Right forelimb (tissue), 1 donor: Measurements from ENCODE around the gene SCOC.
"Not testable (repeated sequence)": the region's sequence is repeated elsewhere in the genome, so short reads cannot be mapped to it uniquely, and the experiment has no call there.

ENCODE experiments used
- DNase-seq: peaks from one replicate; pipeline ENCODE4 v3.0.0-alpha.2; 2018

Gene SCOC

DNA sequence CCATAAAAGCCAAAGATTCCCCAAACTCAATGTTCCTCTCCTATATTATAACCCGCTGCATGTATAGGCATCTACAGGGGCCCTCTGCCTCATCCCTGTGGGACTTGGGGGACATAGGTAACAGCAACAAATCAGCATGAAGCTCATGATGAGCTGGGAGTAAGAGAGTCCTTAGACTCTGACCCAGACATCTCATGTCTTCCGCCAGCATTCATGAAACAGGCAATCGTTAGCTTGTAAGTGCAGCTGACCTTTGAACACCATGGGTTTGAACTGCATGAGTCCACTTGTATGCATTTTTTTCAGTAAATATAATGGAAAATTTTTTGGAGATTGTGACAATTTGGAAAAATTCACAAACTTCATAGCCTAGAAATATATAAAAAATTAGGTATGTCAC, 10.4 kb upstream of the SCOC start:
- DNase-seq, result no peak

DNA sequence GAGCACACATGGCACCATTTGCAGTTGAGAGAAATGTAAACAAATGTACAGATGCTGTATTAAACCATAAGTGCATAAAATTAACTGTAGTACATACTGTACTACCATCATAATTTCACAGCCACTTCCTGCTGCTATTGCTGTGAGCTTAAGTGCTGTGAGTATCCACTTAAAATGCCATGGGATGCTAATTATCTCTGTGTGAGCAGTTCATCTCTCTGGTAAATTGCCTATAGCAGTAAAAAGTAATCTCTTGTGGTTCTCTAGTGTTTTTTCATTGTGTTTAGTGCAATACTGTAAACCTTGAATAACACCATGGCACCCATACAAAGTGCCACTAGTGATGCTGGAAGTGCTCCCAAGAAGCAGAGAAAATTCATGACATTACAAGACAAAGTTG, 9.9 kb upstream of the SCOC start:
- DNase-seq, result no peak

DNA sequence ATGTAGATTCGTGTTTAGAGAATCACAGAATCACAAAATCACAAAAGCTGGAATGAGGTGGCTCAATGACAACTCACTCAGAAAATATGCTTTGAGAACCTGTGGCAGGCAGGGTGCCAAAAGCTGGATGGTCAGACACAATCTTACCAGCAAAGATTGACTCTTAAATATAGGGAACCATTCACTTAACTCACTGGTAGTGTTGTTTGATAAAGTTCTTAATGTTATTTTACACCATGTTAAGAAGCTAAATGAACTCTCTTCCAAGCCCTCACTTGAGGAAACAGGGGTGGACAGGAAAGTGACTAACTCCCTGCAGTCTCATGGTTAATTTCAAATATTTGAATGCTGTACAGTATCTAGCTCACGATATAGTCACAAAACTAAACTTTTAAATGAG, 5.7 kb upstream of the SCOC start:
- no peak for DNase-seq

GRCh38 chr4:140368686-140369085, 4.8 kb upstream of the SCOC start:
- no peak for DNase-seq

DNA sequence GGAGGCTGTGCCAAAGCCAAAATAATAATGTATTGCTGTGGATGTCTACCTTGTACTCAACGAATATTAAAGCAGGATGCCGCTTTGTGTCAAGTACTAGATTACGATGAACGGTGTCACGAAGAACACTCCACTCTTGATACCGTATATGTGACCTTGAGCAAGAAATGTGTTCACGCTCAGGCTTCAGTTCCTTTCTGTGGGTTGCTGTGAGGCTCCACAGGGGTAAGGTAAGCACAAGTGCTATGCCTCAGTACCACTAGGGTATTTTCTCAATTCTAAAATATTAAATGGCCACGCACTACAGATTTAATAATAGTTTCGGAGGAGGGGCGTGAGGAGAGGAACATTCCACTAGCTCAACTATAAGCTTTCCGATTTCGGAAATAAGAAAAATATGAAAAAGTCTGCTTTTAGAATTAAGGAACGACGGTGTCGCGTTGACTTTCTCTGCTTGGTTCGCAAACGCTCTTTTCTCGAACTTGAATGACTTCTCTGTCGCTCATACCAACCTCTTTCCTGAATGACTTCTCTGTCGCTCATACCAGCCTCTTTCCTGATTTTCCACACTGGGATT, 607 bp upstream of the SCOC start:
- peak; percentile 45 for DNase-seq

GRCh38 chr4:140374130-140374477, 658 bp downstream of the SCOC start:
- DNase-seq, result no peak

DNA sequence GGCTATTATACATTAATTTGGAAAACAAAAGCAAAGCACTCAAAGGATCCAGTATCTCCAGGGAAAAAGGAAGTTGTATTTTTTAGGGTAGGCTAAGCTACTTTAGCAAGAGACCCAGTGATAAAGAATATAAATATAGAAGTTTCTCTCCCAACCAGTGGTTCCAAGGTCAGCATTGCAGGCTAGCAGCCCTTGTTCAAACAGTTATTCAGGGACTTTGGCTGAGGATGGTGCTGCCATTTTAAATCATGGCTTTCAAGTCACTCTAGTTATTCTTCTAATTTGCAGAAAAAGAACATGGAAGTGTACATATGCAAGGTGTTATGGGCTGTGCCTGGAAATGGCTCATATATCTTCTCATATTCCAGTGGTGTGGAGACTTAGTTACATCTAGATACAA, 9.3 kb downstream of the SCOC start:
- no peak for DNase-seq

- DNase-seq, result no peak
These were observed 14.6 kb downstream of the SCOC start for GRCh38 chr4:140388015-140388414.

DNA sequence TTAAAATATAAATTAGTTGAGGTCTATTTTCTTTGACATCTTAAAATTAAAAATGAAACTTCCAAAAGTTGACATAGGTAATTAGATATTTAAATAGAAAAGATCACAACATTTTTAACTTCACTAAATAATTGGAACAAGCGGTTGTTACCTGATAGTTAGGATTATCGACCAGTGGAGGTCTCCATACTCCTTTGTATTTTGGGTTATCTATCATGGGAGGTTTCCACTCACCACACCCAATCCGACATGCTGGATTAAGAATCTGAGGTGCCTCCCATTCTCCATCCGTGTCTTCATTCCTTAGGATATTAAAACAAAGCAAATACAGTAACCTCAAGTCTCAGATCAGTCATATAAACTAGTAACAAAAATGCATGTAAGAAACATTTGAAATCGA, 22.2 kb downstream of the SCOC start:
- no peak for DNase-seq

- DNase-seq, result no peak
These were observed 26.7 kb downstream of the SCOC start for GRCh38 chr4:140400111-140400510.

DNA sequence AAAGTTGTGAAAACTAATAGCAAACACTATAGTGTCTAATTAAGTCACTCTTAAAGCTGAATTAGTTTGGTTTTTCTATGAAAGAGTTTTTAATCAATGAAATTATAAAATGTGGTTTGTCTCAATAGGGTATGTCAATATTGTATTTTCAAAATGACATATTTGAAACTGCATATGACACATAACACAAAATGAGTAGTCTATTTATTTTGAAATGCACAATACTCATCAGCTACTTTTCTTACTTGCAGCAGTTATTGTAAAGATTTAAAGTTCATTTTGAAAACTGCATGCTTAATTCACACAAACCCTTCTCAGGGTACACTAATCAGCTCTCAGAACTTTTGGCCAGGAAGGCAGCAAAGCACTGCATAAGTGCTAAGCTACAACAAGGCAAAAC, 32.8 kb downstream of the SCOC start:
- DNase-seq, result no peak

GRCh38 chr4:140408974-140409373, 35.5 kb downstream of the SCOC start:
- no peak for DNase-seq

DNA sequence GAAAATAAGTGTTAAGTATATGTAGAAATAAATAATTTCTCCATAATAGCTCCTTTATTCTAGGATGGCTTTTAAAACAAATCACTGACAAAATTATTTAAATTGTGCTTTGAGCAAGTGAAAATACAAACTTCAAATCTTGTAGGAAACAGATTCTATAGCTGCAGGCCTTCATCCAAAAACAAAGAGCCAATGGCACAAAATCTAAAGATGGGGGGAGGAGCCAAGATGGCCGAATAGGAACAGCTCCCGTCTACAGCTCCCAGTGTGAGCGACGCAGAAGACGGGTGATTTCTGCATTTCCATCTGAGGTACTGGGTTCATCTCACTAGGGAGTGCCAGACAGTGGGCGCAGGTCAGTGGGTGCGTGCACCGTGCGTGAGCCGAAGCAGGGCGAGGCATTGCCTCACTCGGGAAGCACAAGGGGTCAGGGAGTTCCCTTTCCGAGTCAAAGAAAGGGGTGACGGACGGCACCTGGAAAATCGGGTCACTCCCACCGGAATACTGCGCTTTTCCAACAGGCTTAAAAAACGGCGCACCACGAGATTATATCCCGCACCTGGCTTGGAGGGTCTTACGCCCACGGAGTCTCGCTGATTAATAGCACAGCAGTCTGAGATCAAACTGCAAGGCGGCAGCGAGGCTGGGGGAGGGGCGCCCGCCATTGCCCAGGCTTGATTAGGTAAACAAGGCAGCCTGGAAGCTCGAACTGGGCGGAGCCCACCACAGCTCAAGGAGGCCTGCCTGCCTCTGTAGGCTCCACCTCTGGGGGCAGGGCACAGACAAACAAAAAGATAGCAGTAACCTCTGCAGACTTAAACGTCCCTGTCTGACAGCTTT, 39.9 kb downstream of the SCOC start:
- not testable (repeated sequence) for DNase-seq

- DNase-seq, result no peak
These were observed 49.7 kb downstream of the SCOC start for GRCh38 chr4:140423106-140423505.

- DNase-seq, result no peak
These were observed 53.2 kb downstream of the SCOC start for GRCh38 chr4:140426610-140427105.

DNA sequence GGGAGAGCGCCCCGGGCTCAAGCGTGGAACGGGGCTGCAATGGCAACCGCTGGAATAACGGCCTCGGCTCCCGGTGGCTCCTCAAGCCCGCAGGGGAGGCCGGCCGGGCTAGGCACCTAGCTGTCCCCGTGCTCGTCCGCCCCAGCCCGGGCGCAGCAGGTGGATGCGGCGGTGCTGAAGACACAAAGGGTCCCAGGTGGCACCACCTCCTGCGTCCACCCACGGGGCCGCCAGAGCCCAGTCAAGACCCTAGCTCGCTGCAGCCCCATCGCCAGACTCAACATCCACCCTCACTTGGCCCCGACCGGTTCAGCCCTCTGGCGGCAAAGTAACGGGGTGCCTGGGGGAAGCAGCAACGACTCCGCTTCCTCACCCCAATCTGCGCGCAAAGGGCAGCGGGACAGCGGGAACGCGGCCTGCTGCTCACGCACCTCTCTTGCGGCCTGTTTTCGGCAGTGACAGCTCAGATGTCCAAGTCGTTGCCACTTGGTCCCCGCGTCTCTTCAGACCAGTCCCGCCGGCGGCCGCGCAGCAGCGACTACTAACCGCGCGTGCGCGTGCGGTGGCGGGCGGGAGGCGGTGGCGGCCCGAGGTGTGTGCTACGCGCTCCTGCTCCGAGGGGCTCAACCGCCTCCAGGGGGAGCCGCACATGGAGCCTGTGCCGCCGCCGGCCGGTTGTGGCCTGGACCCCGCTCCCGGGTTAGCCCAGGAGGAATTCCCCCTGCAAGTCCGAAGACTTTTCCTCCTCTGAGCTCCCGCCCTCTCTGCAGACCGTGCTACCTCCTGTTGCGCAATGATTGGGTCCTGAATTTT, 53.9 kb downstream of the SCOC start, which contains the start of gene CLGN:
Gene CLGN, minus strand, starts transcription at position 543 of the 813 bp plus-strand sequence. CDS start 14,570 bp downstream, outside the sequence.
- peak; percentile 83 for DNase-seq

- no peak for DNase-seq
These were observed 54.5 kb downstream of the SCOC start for GRCh38 chr4:140427919-140428471.
